H1 (cell line): Measurements from ENCODE around the gene MIOX.

Source experiments
- CTCF ChIP-seq, 3 experiments: IDR thresholded peaks; 1 replicate in 2 of 3; 2 replicates in 1 of 3; pipeline versions ENCODE4 v1.5.1 to v1.6.1; 2011; ENCODE audit warnings: low read length in 3 of 3, mild to moderate bottlenecking in 3 of 3, inconsistent platforms in 2 of 3, low read depth in 1 of 3, moderate library complexity in 1 of 3; ENCODE audit not compliant: insufficient read depth in 1 of 3; ENCODE audit errors: control extremely low read depth in 1 of 3
- EZH2 ChIP-seq: fragments of 200-600 bp; sonication (generic); IDR thresholded peaks from 2 replicates; pipeline ENCODE4 v1.7.1; 2012; ENCODE audit warnings: low read depth, mild to moderate bottlenecking, moderate library complexity, low read length, inconsistent platforms; ENCODE audit not compliant: severe bottlenecking
- MAX ChIP-seq: IDR thresholded peaks from 2 replicates; pipeline ENCODE4 v1.6.1; 2012; ENCODE audit warnings: inconsistent platforms
- RAD21 ChIP-seq, 2 experiments: IDR thresholded peaks in 1 of 2; conservative IDR thresholded peaks in 1 of 2; 2 replicates each; pipeline ENCODE4 v1.6.1; 2011; ENCODE audit warnings: low read depth in 2 of 2, low read length in 2 of 2, improper control_type of control experiment in 1 of 2, inconsistent platforms in 1 of 2, mild to moderate bottlenecking in 1 of 2, moderate library complexity in 1 of 2
- RNF2 ChIP-seq: fragments of 200-900, 300-1000 bp; sonication (generic); IDR thresholded peaks from 2 replicates; pipeline ENCODE4 v1.7.1; 2016; ENCODE audit warnings: borderline replicate concordance, low read depth, mild to moderate bottlenecking, antibody characterized with exemption, low read length; ENCODE audit not compliant: poor library complexity, severe bottlenecking; ENCODE audit errors: missing control alignments
- USF2 ChIP-seq: IDR thresholded peaks from 2 replicates; pipeline ENCODE4 v1.6.1; 2011; ENCODE audit warnings: low read length, improper control_type of control experiment
- ZNF274 ChIP-seq: IDR thresholded peaks from 2 replicates; pipeline ENCODE4 v1.7.0; 2012; ENCODE audit warnings: low read length, borderline replicate concordance; ENCODE audit errors: extremely low read depth

GRCh38 chr22:50498322-50498890 lies 11.7 kb downstream of the MIOX start:
- TF ChIP-seq ZNF274: no peak
- peak; percentile 84 to 86 for TF ChIP-seq RAD21 (IDR thresholded peaks at IDR 0.05 in 1 of 2, conservative IDR thresholded peaks at IDR 0.05 in 1 of 2; ENCODE audit: low read depth in 2 of 2, low read length in 2 of 2)
- TF ChIP-seq USF2: no peak
- TF ChIP-seq CTCF (IDR thresholded peaks at IDR 0.05; ENCODE audit: control extremely low read depth in 1 of 3, insufficient read depth in 1 of 3, low read depth in 1 of 3, low read length in 3 of 3): peak; percentile 73 to 93 (median 88)
- 0 out of 2 replicates have a peak, but pooled peaks have one; percentile 8 for TF ChIP-seq MAX
- TF ChIP-seq EZH2: no peak
- no peak for TF ChIP-seq RNF2
